Lower leg skin (tissue), 4 donors: ENCODE results near the gene PNO1. TPM values are rescaled to one million over a fixed set of nuclear protein-coding genes. Genes with fewer than 3 reads are reported as not detected.

Experiments
- DNase-seq, 2 donors: peaks; one replicate each; pipeline ENCODE4 v3.0.0-alpha.2; 2019; ENCODE audit warnings: low spot score in 2 of 2
- H3K4me3 ChIP-seq: fragments of 200-600 bp; sonication (generic); 2 replicates; pipeline ENCODE4 v1.5.1; 2017; ENCODE audit warnings: mild to moderate bottlenecking, low read depth; ENCODE audit not compliant: poor library complexity, severe bottlenecking
- CTCF ChIP-seq, 3 donors: fragments of 450-650 bp; IDR thresholded peaks; one replicate each; pipeline ENCODE4 v1.5.1; 2016; ENCODE audit warnings: antibody characterized with exemption in 3 of 3, mild to moderate bottlenecking in 3 of 3, moderate library complexity in 2 of 3
- POLR2A ChIP-seq, 2 donors: fragments of 450-650 bp; IDR thresholded peaks; one replicate each; pipeline ENCODE4 v1.6.1; 2016 to 2017; ENCODE audit warnings: antibody characterized with exemption in 2 of 2, mild to moderate bottlenecking in 1 of 2, moderate library complexity in 1 of 2
- WGBS, 2 donors: methylation state at CpG; one replicate each; pipeline ENCODE4 v1.1.5; 2018; 5-methylcytosine and 5-hydroxymethylcytosine counted together
- intact Hi-C: fragments of 100-400 bp; cut with DNase I; formaldehyde crosslinking; loops from one replicate; pipeline ENCODE4 v1.15.0; 2023; ENCODE audit warnings: low total_unique reads
- total RNA-seq, 4 donors: library from RNA; depleted of rRNA; stranded (reverse); fragments of >200 nt; gene quantifications; one replicate each; pipeline ENCODE4 v1.1.0, GENCODE V29; 2016

PNO1 gene
- total RNA-seq, 4 donors from 2014 or later: 7.8 to 18.5 (median 13.8) TPM

GRCh38 chr2:68158134-68158447, 403 bp downstream of the PNO1 start:
- TF ChIP-seq POLR2A (IDR thresholded peaks at IDR 0.05): no peak
- TF ChIP-seq CTCF (IDR thresholded peaks at IDR 0.05): no peak
- DNase-seq: no peak
- WGBS, 2 donors: 1 to 2% methylated on average over 7 of the region's 7 CpGs
- peak overlapping the region; percentile 69 for H3K4me3 ChIP-seq
- intact Hi-C loops: no loop called here

GRCh38 chr2:68163641-68164040, 6.0 kb downstream of the PNO1 start:
- 93 to 97% methylated on average over 1 of the region's 1 CpG for WGBS, 2 donors
- TF ChIP-seq CTCF (IDR thresholded peaks at IDR 0.05) (no peak), POLR2A (IDR thresholded peaks at IDR 0.05) (no peak)

GRCh38 chr2:68167186-68167585, 9.5 kb downstream of the PNO1 start:
- WGBS, 2 donors: 85 to 86% methylated on average over 3 of the region's 3 CpGs
- intact Hi-C loops: no loop called here
- DNase-seq: no peak
- no peak for TF ChIP-seq CTCF (IDR thresholded peaks at IDR 0.05)
- no peak for TF ChIP-seq POLR2A (IDR thresholded peaks at IDR 0.05)
- H3K4me3 ChIP-seq: no peak overlapping the region

More at GRCh38 chr2:68163641-68164040, 6.0 kb downstream of the PNO1 start:
- no peak overlapping the region for H3K4me3 ChIP-seq
- intact Hi-C loops: no loop called here
- no peak for DNase-seq

GRCh38 chr2:68169308-68169707, 11.6 kb downstream of the PNO1 start:
- 89 to 94% methylated on average over 4 of the region's 4 CpGs for WGBS, 2 donors
- no peak for DNase-seq
- TF ChIP-seq POLR2A (IDR thresholded peaks at IDR 0.05) (no peak), CTCF (IDR thresholded peaks at IDR 0.05) (no peak)
- intact Hi-C loops: no loop called here
- H3K4me3 ChIP-seq: no peak overlapping the region

GRCh38 chr2:68171146-68171545, 13.5 kb downstream of the PNO1 start:
- TF ChIP-seq POLR2A (IDR thresholded peaks at IDR 0.05) (no peak), CTCF (IDR thresholded peaks at IDR 0.05) (no peak)
- no peak for DNase-seq
- no peak overlapping the region for H3K4me3 ChIP-seq
- intact Hi-C loops: no loop called here
- 92 to 94% methylated on average over 7 of the region's 7 CpGs for WGBS, 2 donors

GRCh38 chr2:68171684-68172083, 14.0 kb downstream of the PNO1 start:
- intact Hi-C loops: no loop called here
- WGBS, 2 donors: 86 to 95% methylated on average over 3 to 4 of the region's 4 CpGs
- DNase-seq: no peak
- H3K4me3 ChIP-seq: no peak overlapping the region
- no peak for TF ChIP-seq CTCF (IDR thresholded peaks at IDR 0.05)
- TF ChIP-seq POLR2A (IDR thresholded peaks at IDR 0.05): no peak
